GM12865 (cell line): Measurements from ENCODE around the gene PLP2.
"Not testable (repeated sequence)": the region's sequence is repeated elsewhere in the genome, so short reads cannot be mapped to it uniquely, and the experiment has no call there.

Experiments
- DNase-seq: peaks from one replicate; pipeline ENCODE4 v3.0.0; 2010; ENCODE audit warnings: low read depth
- H3K4me3 ChIP-seq: 2 replicates; pipeline ENCODE4 v1.5.1; 2011; ENCODE audit warnings: mild to moderate bottlenecking, low read depth, low read length, control low read depth
- CTCF ChIP-seq: IDR thresholded peaks from 2 replicates; pipeline ENCODE4 v1.5.1; 2011; ENCODE audit warnings: low read length, control low read depth, low read depth, inconsistent platforms; ENCODE audit not compliant: insufficient read depth; ENCODE audit errors: missing control alignments

PLP2 gene

GRCh38 chrX:49142264-49142663, 29.4 kb upstream of the PLP2 start:
- H3K4me3 ChIP-seq, DNase-seq: not testable (repeated sequence)
- peak; percentile 41 for TF ChIP-seq CTCF

GRCh38 chrX:49143154-49143553, 28.5 kb upstream of the PLP2 start:
- H3K4me3 ChIP-seq, DNase-seq: not testable (repeated sequence)

GRCh38 chrX:49147282-49147681, 24.4 kb upstream of the PLP2 start:
- DNase-seq: no peak
- H3K4me3 ChIP-seq: no peak overlapping the region
- TF ChIP-seq CTCF: no peak

GRCh38 chrX:49147936-49148335, 23.8 kb upstream of the PLP2 start:
- no peak for DNase-seq
- TF ChIP-seq CTCF: no peak
- H3K4me3 ChIP-seq: no peak overlapping the region

GRCh38 chrX:49148390-49149100, 23.2 kb upstream of the PLP2 start:
- not testable (repeated sequence) for H3K4me3 ChIP-seq, DNase-seq

GRCh38 chrX:49149291-49149690, 22.4 kb upstream of the PLP2 start:
- not testable (repeated sequence) for H3K4me3 ChIP-seq, DNase-seq

GRCh38 chrX:49153467-49153866, 18.2 kb upstream of the PLP2 start:
- DNase-seq: no peak
- no peak for TF ChIP-seq CTCF

GRCh38 chrX:49155243-49155899, 16.3 kb upstream of the PLP2 start:
- H3K4me3 ChIP-seq: peak overlapping the region; percentile 72
- TF ChIP-seq CTCF: no peak
- DNase-seq: peak; percentile 54

More at GRCh38 chrX:49153467-49153866, 18.2 kb upstream of the PLP2 start:
- no peak overlapping the region for H3K4me3 ChIP-seq
